HG02610 (cell line): ENCODE measurements around the gene GRIN2D.

Experiments
- ATAC-seq: cut with Tn5 transposase; IDR thresholded peaks from one replicate; pipeline ENCODE4 v1.9.1; 2021; ENCODE audit warnings: mild to moderate bottlenecking, moderate library complexity; ENCODE audit not compliant: unreplicated experiment

The GRIN2D gene

DNA sequence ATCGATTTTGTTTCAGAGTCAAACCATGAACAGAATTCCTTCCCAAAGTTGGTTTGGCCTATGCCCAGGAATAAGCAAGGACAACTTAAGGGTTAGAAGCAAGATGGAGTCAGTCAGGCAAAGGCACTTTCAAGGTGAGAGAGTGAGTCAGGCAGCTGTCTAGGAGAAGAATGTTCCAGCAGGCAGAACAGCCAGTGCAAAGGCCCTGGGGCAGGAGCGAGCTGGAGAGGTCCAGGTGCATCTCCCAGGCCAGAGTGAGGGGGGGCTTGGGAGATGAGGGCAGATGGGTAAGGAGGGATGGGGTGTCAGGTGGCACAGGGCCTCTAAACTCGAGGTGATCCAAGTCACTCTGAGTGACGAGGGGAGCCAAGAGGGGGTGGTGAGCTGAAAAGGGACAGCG lies 43.1 kb downstream of the GRIN2D start:
- ATAC-seq: no peak

DNA sequence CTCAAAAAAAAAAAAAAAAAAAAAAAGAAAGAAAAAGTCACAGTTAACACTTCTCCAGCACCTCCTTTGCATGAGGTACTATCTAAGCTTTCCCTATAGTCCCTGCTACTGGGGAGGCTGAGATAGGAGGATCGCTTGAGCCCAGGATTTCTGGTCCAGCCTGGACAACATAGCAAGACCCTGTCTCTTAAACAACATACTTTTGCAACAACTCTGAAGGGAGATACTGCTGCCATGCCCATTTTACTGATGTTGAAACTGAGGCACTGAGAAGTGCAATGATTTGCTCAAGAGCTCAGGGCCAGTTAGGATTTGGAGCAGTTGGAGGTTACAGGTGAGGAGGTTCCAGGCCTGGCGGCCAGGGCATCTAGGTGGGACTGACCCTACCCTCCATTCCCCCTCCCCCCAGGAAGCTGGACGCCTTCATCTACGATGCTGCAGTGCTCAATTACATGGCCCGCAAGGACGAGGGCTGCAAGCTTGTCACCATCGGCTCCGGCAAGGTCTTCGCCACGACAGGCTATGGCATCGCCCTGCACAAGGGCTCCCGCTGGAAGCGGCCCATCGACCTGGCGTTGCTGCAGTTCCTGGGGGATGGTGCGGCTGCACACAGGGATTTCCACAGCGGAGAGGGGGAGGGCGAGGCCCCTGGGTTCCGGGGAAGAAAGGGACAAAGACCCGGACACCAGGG lies 48.0 kb downstream of the GRIN2D start:
- no peak for ATAC-seq

DNA sequence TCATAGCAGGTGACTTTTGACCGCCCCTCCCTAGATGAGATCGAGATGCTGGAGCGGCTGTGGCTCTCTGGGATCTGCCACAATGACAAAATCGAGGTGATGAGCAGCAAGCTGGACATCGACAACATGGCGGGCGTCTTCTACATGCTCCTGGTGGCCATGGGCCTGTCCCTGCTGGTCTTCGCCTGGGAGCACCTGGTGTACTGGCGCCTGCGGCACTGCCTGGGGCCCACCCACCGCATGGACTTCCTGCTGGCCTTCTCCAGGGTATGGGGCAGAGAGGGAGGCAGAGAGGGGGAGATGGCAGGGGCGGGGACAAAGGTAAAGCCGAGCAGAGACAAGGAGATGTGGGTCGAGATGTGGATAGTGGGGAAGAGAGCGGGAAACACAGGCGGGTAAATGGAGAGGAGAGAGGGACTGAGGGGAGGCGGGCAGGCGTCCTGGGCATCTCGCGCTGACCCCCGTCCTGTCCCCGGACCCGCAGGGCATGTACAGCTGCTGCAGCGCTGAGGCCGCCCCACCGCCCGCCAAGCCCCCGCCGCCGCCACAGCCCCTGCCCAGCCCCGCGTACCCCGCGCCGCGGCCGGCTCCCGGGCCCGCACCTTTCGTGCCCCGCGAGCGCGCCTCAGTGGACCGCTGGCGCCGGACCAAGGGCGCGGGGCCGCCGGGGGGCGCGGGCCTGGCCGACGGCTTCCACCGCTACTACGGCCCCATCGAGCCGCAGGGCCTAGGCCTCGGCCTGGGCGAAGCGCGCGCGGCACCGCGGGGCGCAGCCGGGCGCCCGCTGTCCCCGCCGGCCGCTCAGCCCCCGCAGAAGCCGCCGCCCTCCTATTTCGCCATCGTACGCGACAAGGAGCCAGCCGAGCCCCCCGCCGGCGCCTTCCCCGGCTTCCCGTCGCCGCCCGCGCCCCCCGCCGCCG lies 48.9 kb downstream of the GRIN2D start:
- ATAC-seq: no peak

DNA sequence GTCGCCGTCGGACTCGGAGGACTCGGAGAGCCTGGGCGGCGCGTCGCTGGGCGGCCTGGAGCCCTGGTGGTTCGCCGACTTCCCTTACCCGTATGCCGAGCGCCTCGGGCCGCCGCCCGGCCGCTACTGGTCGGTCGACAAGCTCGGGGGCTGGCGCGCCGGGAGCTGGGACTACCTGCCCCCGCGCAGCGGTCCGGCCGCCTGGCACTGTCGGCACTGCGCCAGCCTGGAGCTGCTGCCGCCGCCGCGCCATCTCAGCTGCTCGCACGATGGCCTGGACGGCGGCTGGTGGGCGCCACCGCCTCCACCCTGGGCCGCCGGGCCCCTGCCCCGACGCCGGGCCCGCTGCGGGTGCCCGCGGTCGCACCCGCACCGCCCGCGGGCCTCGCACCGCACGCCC lies 49.8 kb downstream of the GRIN2D start:
- no peak for ATAC-seq
